Psoas muscle (tissue), 8 donors: ENCODE results near the gene PHC3. TPM values are rescaled to one million over a fixed set of nuclear protein-coding genes. Genes with fewer than 3 reads are reported as not detected.

Experiments used
- ATAC-seq, 4 donors: fragments of 200-7000 bp; cut with Tn5 transposase; one replicate each; pipeline ENCODE4 v1.9.1; 2020; ENCODE audit warnings: moderate library complexity in 3 of 4, mild to moderate bottlenecking in 2 of 4
- DNase-seq, 2 donors: peaks; one replicate each; pipeline ENCODE4 v3.0.0-alpha.2; 2020
- H3K27ac ChIP-seq: fragments of 200-600 bp; one replicate; pipeline ENCODE4 v1.8.0; 2022
- H3K27me3 ChIP-seq, 3 donors: fragments of 200-600 bp in 1 of 3; one replicate each; pipeline versions ENCODE4 v1.6.1 to v1.8.0; 2013 to 2022; ENCODE audit warnings: low read length in 2 of 3, mild to moderate bottlenecking in 2 of 3, moderate library complexity in 1 of 3; ENCODE audit not compliant: insufficient read depth in 3 of 3
- H3K36me3 ChIP-seq, 2 donors: fragments of 200-600 bp in 1 of 2; one replicate each; pipeline versions ENCODE4 v1.6.1 to v1.8.0; 2013 to 2022; ENCODE audit warnings: low read depth in 1 of 2, mild to moderate bottlenecking in 1 of 2, moderate library complexity in 1 of 2; ENCODE audit not compliant: insufficient read depth in 1 of 2
- H3K4me1 ChIP-seq: fragments of 200-600 bp; one replicate; pipeline ENCODE4 v1.8.0; 2022
- H3K4me3 ChIP-seq: fragments of 200-600 bp; one replicate; pipeline ENCODE4 v1.8.0; 2022; ENCODE audit warnings: mild to moderate bottlenecking
- H3K9me3 ChIP-seq: fragments of 200-600 bp; one replicate; pipeline ENCODE4 v1.8.0; 2022
- WGBS, 3 donors: extraction: QIAGEN DNeasy Blood & Tissue Kit; methylation state at CpG; one replicate each; pipeline versions ENCODE4 v1.1.6 to v1.1.7; 2013; 5-methylcytosine and 5-hydroxymethylcytosine counted together
- intact Hi-C, 2 donors: fragments of 100-400 bp; cut with DNase I; formaldehyde crosslinking; loops; one replicate each; pipeline versions ENCODE4 v1.11.0 to v1.14.2; 2022
- polyA plus RNA-seq, 3 donors: library from polyadenylated mRNA; stranded (reverse); fragments of 200-250 nt; gene quantifications; one replicate each; pipeline ENCODE4 v1.2.3, GENCODE V29; 2013
- total RNA-seq, 4 donors: library from RNA; stranded (reverse); fragmentation: NEBNext Ultra II Directional in 2 of 4; extraction: Animal tissue kit (Norgen Biotek cat#: 25700) in 2 of 4; gene quantifications; one replicate each; pipeline versions ENCODE4 v1.2.1 to v1.2.4, GENCODE V29; 2021 to 2023
- TF ChIP-seq, protein P1 (sequence below): fragments of 200-600 bp; IDR thresholded peaks from one replicate; pipeline ENCODE4 v1.8.0; 2022; ENCODE audit warnings: antibody characterized with exemption
- donor health status: healthy with polysubstance abuse.
- donor health status: DM: no; HTN: no; CAD: no; lungs with moderate emphysema.
- donor health status: Bipolar disorder and iron deficiency.
- donor health status: healthy.
- donor health status: DM: yes; HTN: yes; CAD: no.
- donor health status: DM: no; HTN: no; CAD: no.
- donor health status: DM: no; HTN: no; CAD: no.
- donor health status: DM: yes; HTN: yes; CAD: no.

PHC3 gene
- total and polyA plus RNA-seq, 7 donors: 4.0 to 41.7 (median 35.2) TPM

- TF ChIP-seq, protein P1, sequence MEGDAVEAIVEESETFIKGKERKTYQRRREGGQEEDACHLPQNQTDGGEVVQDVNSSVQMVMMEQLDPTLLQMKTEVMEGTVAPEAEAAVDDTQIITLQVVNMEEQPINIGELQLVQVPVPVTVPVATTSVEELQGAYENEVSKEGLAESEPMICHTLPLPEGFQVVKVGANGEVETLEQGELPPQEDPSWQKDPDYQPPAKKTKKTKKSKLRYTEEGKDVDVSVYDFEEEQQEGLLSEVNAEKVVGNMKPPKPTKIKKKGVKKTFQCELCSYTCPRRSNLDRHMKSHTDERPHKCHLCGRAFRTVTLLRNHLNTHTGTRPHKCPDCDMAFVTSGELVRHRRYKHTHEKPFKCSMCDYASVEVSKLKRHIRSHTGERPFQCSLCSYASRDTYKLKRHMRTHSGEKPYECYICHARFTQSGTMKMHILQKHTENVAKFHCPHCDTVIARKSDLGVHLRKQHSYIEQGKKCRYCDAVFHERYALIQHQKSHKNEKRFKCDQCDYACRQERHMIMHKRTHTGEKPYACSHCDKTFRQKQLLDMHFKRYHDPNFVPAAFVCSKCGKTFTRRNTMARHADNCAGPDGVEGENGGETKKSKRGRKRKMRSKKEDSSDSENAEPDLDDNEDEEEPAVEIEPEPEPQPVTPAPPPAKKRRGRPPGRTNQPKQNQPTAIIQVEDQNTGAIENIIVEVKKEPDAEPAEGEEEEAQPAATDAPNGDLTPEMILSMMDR: no peak
- H3K27me3 ChIP-seq: no peaks in the 10 kb centered on the region
- no peaks in the 10 kb centered on the region for H3K9me3 ChIP-seq
- no peak overlapping the region for H3K27ac ChIP-seq
- 94 to 95% (median 95%) methylated on average over 20 of the region's 20 CpGs for whole genome bisulfite sequencing, 3 donors
- DNase-seq (no peak), ATAC-seq (no peak)
- no peaks in the 10 kb centered on the region for H3K4me1 ChIP-seq
- no peak overlapping the region for H3K4me3 ChIP-seq
- intact Hi-C loops: no loop called here
- no peaks in the 10 kb centered on the region for H3K36me3 ChIP-seq
Measured at GRCh38 chr3:170062068-170062467, 119.5 kb downstream of the PHC3 start.

- ATAC-seq (no peak), DNase-seq (no peak)
- no peaks in the 10 kb centered on the region for H3K9me3 ChIP-seq
- H3K27ac ChIP-seq: no peak overlapping the region
- TF ChIP-seq, protein P1: no peak
- H3K4me3 ChIP-seq: no peak overlapping the region
- H3K27me3 ChIP-seq: no peaks in the 10 kb centered on the region
- no peaks in the 10 kb centered on the region for H3K36me3 ChIP-seq
- intact Hi-C loops: no loop called here
- 59 to 80% (median 74%) methylated on average over 1 of the region's 1 CpG for WGBS, 3 donors
- H3K4me1 ChIP-seq: no peaks in the 10 kb centered on the region
Measured at GRCh38 chr3:170059447-170059846, 122.1 kb downstream of the PHC3 start.

DNA sequence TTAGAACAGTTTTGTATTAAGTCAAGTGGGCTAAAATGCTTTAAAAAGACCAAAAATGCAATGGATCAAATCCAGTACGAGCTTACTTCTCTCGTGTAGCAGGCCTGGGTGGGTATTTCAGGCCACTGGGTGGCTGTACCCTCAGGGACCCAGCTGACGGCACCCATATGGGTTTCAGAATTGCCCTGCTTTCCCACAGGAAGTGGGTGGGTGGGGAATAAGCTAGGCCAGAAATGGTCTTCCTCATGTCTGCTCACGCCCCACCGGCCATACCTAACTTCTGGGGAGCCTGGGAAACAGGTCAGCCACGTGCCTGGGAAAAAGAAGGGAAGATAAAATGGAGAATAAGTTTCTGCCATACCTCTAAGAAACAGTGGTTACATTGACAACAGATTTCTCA, 123.4 kb downstream of the PHC3 start:
- H3K4me3 ChIP-seq: no peak overlapping the region
- H3K9me3 ChIP-seq: no peaks in the 10 kb centered on the region
- WGBS, 3 donors: 75 to 82% (median 76%) methylated on average over 6 of the region's 6 CpGs
- TF ChIP-seq, protein P1: no peak
- H3K27ac ChIP-seq: no peak overlapping the region
- H3K4me1 ChIP-seq: no peaks in the 10 kb centered on the region
- H3K27me3 ChIP-seq: no peaks in the 10 kb centered on the region
- ATAC-seq (no peak), DNase-seq (no peak)
- no peaks in the 10 kb centered on the region for H3K36me3 ChIP-seq
- intact Hi-C loops: no loop called here

GRCh38 chr3:170057550-170057949, 124.0 kb downstream of the PHC3 start:
- intact Hi-C loops: no loop called here
- H3K27me3 ChIP-seq: no peaks in the 10 kb centered on the region
- no peak overlapping the region for H3K27ac ChIP-seq
- no peaks in the 10 kb centered on the region for H3K9me3 ChIP-seq
- WGBS, 3 donors: 80 to 91% (median 81%) methylated on average over 3 of the region's 3 CpGs
- H3K36me3 ChIP-seq: no peaks in the 10 kb centered on the region
- ATAC-seq (no peak), DNase-seq (no peak)
- TF ChIP-seq, protein P1: no peak
- no peak overlapping the region for H3K4me3 ChIP-seq
- H3K4me1 ChIP-seq: no peaks in the 10 kb centered on the region

DNA sequence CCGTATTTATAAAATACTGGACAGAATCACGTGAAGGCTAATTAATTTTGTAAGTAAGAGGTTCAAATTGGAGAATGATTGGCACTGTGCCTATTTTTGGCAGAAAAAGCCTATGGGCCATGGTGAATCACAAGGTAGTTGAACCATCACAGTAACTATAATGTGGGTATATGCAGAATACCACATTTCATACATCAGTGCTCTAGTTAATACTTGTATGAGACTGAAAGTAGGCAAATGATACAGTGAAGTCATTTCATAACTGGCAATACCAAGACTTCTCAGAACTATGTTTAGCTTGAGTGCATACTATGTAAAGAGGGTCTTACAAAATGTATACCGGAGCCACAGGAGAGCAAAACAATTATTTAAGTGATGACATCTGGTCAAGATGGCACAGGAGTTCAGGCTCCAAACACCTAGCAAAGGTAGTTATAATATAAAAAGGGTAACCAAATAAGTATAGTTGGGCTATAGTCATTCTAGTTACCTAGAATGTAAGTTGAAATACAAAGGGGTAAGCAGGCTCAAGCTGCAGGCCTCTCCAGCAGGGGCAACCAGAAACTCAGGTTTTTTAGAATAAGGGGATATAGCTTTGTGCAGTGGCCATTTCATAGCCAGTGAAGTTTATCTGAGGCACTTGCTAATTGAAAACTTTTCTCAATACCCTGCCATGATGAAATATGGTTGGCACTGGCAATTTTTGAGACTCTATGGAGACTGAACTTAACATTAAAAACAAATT, 124.7 kb downstream of the PHC3 start:
- no peak for DNase-seq
- H3K4me3 ChIP-seq: no peak overlapping the region
- no peak for ATAC-seq
- intact Hi-C loops: no loop called here
- TF ChIP-seq, protein P1: no peak
- H3K36me3 ChIP-seq: no peaks in the 10 kb centered on the region
- 87 to 92% (median 91%) methylated on average over 3 of the region's 3 CpGs for WGBS, 3 donors
- H3K27me3 ChIP-seq: no peaks in the 10 kb centered on the region
- no peaks in the 10 kb centered on the region for H3K4me1 ChIP-seq
- H3K9me3 ChIP-seq: no peaks in the 10 kb centered on the region
- H3K27ac ChIP-seq: no peak overlapping the region
